GM18517 (cell line): Measurements from ENCODE around the gene FAM110D.

Experiments
- ATAC-seq: cut with Tn5 transposase; IDR thresholded peaks from one replicate; pipeline ENCODE4 v1.9.1; 2021; ENCODE audit warnings: mild to moderate bottlenecking, moderate library complexity; ENCODE audit not compliant: unreplicated experiment

Gene FAM110D

GRCh38 chr1:26184086-26184485 lies 25.2 kb downstream of the FAM110D start:
- ATAC-seq = no peak

DNA sequence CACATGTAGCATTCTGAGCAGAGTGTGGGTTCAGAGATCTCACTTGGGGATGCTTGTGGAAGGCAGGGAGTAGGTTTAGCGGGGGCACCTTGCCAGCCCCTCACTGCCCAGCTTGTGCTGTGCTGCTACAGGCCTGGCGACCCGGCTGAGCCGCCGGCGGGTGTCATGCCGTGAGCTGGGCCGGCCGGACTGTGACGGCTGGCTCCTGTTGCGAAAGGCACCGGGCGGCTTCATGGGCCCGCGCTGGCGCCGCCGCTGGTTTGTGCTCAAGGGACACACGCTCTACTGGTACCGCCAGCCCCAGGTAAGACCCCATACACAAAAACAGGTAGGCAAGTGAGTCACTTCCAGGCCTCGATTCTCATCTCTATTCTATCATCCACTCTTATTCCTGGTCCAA lies 26.0 kb downstream of the FAM110D start:
- ATAC-seq = no peak

DNA sequence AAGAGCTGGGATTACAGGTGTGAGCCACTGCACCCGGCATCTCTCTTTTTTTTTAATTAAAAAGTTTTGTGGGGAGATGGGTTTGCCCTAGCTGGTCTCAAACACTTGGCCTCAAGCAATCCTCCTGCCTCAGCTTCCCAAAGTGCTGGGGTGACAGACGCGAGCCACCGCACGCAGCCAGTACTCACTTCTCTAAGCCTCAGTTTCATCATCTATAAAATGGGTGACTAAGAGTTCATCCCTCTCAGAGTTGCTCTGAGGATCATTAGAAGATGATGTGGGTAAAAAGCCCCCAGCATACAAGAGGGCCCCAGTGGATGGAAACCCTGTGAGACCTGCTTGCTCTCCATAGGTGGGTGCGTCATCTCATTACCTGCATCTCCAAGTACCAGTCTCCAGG lies 29.0 kb downstream of the FAM110D start:
- no peak for ATAC-seq

GRCh38 chr1:26188477-26188876 lies 29.6 kb downstream of the FAM110D start:
- no peak for ATAC-seq

DNA sequence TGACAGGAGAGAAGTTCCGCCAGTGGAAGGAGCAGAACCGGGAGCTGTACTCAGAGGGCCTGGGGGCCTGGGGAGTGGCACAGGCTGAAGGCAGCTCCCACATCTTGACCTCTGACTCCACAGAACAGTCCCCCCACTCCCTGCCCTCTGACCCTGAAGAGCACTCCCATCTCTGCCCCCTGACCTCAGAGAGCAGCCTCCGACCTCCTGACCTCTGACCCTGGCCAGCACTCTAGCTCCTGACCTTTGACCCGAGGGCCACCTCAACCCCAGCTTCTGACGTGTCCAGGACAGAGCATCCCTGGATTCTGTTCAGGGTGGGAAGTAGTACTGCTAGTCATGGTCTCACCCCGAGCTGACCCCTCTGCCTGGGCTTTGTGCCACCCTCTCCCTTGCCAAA lies 30.5 kb downstream of the FAM110D start:
- no peak for ATAC-seq

DNA sequence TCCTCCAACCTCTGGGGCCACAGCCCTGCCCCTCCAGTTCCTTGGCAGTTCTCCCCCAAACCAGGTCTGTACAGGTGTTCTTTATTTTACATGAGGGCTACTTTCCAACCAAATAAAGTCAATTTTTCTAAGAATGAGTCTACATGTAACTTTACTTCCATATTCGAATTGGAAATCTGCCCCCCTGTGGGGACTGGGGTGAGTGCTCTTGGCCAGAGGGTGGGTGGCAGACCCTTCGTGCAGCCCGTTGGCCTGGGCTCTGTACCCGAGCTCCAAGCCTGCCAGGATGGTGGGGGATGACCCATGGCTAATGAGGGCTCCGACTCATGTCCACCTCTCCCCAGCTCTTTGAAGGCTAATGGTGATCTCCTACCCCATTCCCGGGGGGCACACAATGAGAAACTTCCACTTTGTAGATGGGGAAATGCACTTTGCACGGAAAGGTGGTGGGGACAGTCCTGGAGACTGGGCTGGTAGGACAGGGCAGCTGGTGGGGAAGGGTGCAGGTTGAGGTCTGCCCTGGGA lies 30.9 kb downstream of the FAM110D start:
- ATAC-seq = no peak

GRCh38 chr1:26190373-26190987 lies 31.6 kb downstream of the FAM110D start, which contains the start of gene CATSPER4:
Gene CATSPER4 (plus strand): TSS chr1:26190602. CDS start chr1:26190628, 26 bp downstream.
- no peak for ATAC-seq

DNA sequence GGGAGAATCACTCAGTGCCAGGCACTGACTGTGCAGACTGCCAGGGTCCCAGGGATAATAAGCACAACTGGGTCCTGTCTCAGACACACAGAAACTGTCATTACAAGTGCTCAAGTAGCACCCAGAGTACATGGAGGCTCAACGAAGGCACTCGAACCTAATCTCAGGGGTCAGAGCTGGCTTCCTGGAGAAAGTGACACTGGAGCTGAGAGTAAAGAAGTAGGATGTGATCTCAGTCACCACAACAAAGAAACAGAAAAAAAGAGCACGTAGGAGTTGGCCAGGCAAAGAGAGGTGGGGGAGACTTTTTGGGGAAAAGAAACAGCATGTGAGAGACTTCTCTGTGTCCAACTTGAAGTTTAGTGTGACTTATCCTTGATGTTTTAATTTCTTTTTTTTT lies 32.9 kb downstream of the FAM110D start:
- ATAC-seq = no peak

DNA sequence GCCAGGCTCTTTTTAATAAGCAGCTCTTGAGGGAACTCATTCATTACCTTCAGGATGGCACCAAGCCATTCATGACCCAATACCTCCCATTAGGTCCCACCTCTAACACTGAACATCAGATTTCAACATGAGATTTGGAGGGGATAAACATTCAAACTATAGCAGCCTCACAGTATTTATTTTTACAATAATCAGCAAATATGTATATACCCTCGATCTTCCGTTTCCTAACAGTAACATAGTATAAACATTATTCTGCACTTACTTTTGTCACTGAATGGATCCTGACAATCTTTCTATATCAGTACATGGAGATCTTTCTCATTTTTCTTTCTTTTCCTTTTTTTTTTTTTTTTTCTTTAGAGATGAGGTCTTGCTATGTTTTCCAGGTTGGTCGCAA lies 36.9 kb downstream of the FAM110D start:
- no peak for ATAC-seq

- no peak for ATAC-seq
Measured at GRCh38 chr1:26197301-26197700, 38.4 kb downstream of the FAM110D start.

DNA sequence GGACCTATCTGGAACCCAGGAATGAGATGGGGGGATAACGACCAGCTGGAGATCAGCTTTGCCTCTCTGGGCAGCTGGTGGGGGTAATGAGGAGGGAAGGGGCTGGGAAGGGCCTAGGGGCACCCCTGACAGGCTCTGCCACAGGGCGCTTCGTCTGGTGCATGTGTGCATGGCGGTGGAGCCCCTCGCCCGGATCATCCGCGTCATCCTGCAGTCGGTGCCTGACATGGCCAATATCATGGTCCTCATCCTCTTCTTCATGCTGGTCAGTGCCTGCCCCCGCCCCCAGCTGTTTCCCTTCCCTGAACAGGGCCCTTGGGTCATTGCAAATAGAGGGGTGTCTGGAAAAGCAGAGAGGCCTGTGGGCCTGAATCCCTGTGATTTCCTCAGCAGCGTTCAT lies 38.9 kb downstream of the FAM110D start:
- ATAC-seq = no peak

DNA sequence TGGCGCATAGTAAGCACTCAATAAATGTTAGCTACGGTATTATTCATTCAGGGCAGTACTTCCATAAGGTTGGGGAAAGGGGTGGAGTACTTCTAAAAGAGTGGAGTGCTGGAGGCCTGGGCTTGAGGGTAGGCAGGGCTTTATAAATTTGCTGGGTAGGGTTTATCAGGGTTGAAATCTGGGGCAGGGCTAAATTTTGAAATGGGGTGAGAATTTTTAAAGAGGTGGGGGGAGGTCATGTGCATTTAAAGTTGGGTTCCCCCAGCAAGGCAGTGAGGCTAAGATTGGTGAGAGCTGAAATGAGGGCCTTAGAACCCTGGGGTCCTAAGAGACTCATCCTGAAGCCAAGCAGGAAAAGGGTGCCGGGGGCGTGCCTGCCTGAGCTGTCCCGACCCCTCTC lies 41.5 kb downstream of the FAM110D start:
- ATAC-seq = no peak

DNA sequence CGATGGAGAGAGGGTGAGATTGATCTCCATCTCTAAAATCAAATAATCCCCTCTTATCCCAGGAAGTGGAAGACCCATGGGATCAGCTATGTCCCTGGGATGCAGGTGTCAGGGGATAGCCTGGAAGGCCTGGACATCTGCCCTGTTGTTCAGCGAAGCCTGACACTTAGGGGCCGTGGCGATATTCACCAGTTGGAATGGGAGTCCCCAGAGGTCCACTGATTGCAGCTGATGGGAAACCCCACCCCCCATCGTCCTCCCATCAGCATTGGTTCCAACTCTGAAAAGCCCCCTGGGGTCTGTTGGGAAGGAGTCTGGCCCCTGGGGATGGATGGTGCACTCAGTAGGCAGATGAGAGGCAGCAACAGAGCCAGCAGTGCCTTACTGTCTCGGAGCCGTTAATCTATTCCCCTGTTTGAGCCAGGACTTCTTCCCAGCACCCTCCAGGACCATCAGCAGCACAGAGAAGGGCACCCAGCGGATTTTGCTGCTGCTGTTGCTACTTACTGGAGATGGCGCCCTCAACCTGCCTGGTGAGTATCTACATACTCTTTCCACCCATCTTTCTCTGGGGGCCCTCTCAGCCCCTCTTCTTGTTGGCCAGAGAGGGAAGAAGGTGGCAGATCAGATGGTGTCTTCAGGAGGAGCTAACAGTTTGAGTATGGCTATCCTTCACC lies 44.9 kb downstream of the FAM110D start:
- no peak for ATAC-seq

GRCh38 chr1:26210147-26210870 lies 51.4 kb downstream of the FAM110D start:
- ATAC-seq = no peak

DNA sequence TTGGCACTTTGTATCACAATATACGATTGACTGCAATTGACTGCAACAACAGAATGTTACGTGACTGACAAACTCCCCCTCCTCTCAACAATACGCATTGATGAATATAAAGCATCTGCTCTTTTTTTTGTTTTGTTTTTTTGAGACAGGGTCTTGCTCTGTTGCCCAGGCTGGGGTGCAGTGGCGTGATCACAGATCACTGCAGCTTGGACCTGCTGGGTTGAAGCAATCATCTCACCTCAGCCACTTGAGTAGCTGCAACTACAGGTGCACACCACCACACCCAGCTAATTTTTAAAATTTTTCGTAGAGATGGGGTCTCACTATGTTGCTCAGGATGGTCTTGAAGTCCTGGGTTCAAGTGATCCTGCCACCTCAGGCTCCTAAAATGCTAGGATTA lies 53.8 kb downstream of the FAM110D start:
- no peak for ATAC-seq

DNA sequence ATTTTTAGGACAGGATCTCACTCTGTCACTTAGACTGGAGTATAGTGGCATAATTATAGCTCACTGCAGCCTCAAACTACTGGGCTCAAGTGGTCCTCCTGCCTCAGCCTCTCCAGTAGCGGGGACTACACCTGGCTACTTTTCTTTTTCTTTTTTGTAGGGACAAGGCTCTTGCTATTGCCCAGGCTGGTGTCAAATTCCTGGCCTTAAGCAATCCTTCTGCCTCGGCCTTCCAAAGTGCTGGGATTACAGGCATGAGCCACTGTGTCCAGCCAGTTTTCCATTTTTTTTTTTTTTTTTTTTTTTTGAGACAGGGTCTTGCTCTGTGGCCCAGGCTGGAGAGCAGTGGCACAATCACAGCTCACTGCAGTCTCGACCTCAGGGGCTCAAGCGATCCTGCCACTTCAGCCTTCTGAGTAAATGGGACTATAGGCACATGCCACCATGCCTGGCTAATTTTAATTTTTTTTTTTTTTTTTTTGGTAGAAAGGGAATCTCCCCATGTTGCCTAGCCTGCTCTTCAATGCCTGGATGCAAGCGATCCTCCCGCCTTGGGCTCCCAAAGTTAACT lies 54.5 kb downstream of the FAM110D start:
- ATAC-seq = no peak
